GM12873 (cell line): ENCODE results near the gene ALX3.

Experiments
- TF ChIP-seq, protein P1 (sequence below): IDR thresholded peaks from 2 replicates; pipeline ENCODE4 v1.5.1; 2012; ENCODE audit warnings: low read depth, mild to moderate bottlenecking, moderate library complexity, low read length, control low read depth; ENCODE audit not compliant: insufficient read depth; ENCODE audit errors: missing control alignments

ALX3 gene

GRCh38 chr1:110019770-110020169 is 50.7 kb downstream of the ALX3 start:
- TF ChIP-seq, protein P1, sequence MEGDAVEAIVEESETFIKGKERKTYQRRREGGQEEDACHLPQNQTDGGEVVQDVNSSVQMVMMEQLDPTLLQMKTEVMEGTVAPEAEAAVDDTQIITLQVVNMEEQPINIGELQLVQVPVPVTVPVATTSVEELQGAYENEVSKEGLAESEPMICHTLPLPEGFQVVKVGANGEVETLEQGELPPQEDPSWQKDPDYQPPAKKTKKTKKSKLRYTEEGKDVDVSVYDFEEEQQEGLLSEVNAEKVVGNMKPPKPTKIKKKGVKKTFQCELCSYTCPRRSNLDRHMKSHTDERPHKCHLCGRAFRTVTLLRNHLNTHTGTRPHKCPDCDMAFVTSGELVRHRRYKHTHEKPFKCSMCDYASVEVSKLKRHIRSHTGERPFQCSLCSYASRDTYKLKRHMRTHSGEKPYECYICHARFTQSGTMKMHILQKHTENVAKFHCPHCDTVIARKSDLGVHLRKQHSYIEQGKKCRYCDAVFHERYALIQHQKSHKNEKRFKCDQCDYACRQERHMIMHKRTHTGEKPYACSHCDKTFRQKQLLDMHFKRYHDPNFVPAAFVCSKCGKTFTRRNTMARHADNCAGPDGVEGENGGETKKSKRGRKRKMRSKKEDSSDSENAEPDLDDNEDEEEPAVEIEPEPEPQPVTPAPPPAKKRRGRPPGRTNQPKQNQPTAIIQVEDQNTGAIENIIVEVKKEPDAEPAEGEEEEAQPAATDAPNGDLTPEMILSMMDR = no peak

- TF ChIP-seq, protein P1 = no peak
These were observed 52.1 kb downstream of the ALX3 start for GRCh38 chr1:110018396-110018795.

DNA sequence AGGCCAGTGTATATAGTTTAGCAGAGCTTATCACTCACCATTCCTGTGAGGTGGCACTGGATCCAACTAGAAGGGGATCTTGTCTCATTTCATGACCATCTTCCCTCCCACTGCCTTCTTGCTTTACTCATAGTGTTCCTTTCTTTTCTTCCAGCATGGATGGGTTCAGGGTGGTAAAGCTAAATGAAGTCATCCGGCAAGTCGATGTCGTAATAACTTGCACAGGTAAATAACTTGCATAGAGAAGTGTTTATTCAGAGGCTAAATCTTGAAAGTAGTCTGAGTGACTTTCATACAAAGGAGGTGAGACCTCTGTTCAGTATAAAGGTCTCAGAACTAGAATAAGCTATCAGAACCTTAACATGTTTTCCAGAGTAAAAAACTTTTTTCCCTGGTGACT is 52.7 kb downstream of the ALX3 start:
- TF ChIP-seq, protein P1 = no peak

- TF ChIP-seq, protein P1 = no peak
These were observed 58.2 kb downstream of the ALX3 start for GRCh38 chr1:110012100-110012780.

DNA sequence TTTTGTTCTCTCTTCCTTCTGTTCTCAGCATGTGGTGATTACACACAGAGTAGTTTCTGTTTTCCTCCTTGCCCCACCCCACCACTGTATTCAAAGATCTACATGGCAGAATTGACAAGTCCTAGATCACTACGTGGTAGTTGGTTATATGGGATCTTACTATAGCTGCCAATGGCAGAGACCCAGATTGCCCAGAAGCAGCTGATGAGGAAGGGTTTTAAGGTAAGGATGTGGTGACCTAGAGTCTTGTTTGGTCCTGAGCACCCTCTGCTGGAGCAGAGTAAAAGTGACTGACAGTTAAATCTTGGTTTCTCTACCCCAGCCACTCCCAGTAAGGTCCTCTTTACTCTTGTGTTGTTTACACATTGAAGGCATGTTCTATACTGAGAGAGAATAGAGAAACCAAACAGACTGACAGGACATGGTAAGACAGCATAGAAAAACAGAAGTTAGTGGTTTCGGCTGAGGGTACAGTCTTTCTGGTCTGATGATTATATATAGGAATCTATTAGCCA is 58.9 kb downstream of the ALX3 start:
- TF ChIP-seq, protein P1 = peak; percentile 82
